Skin of body (tissue), 2 donors: Measurements from ENCODE around the gene EXOC3. TPM values are rescaled to one million over a fixed set of nuclear protein-coding genes. Genes with fewer than 3 reads are reported as not detected.
"Not testable (repeated sequence)": the region's sequence is repeated elsewhere in the genome, so short reads cannot be mapped to it uniquely, and the experiment has no call there.

Source experiments
- DNase-seq: peaks from one replicate; lab custom pipeline; 2025; lab: John Stamatoyannopoulos, UW
- total RNA-seq: library from RNA; depleted of rRNA; stranded (reverse); fragments of >200 nt; gene quantifications from one replicate; pipeline ENCODE4 v1.2.3, GENCODE V29; 2014

EXOC3 gene
- total RNA-seq, 1 donor from 2014 or later = 32.8 TPM

DNA sequence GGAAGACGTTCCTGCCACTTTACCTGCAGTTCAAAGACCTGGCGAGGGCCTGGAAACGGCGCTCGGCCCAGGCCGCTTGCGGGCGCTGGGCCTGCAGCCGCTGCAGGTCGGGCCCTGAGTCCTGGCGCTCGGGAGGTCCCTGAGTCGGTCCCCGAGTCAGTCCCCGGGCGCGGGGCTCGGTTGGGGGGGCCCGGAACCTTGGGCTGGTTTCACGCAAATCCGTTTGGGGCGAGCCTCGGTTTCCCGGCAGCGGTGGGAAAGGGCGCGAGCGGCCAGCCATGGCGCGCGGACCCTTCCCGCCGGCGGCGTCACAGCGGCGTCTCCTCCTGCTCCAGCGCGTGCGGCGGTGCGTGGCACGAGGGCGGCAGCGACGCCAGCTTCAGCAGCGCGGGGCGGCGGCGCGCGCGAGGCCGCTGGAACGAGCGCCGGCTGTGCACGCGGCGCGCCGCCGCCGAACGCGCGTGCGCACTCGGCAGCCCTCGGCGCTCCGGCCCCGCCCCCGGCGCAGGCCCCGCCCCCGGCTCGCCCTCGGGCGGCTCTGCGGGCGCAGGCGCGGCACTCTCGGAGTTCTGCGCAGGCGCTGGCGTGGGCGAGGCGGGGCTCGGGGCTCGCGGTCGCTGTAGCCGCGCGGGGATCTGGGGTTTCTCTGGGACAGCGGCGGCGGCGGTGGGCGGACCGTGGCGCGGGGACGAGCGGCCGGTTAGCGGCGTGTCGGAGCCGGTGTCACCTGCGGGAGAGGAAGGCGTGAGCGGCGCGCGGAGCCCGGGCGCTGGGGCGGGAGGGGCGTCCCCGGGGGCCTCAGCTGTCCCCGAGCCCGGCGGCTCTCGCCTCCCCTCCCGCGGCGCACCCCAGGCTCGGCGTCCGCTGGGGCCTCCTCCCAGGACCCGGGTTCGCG is 29.9 kb downstream of the EXOC3 start:
- peak; percentile 75 for DNase-seq

DNA sequence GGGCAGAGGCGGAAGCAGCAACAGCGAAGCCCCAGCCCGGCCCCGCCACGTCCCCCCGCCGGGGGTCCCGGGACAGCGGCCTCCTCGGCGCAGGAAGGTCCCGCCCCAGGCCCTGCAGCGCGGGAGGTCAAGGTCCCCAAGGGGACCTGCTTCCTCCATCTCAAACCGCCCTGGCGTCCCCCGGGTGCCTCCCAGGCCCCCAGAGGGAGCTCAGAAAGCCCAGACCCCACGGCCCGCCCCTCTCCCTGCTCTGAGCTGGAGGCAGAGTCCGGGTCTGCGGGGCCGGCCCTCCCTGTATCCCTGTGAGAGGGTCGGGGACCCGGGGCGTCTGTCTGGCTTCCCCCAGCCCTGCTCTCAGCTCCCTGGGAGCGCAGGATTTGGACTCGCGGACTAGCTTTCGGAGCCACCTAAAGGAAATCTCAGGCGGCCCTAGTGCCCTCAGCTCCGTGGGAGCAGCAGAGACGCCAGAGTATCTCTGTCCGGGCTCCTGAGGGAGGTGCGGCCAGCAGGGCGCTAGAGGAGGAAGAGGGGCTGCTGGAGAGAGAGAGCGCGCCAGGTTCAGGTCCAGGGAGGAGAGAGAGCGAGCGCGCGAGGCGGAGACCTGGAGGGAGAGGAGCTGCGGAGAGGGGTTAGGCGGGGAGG is 30.7 kb downstream of the EXOC3 start:
- no peak for DNase-seq

- not testable (repeated sequence) for DNase-seq
Observed at GRCh38 chr5:474232-474839, 31.4 kb downstream of the EXOC3 start.

- DNase-seq = no peak
Observed at GRCh38 chr5:474840-475661, 32.1 kb downstream of the EXOC3 start.

- no peak for DNase-seq
Observed at GRCh38 chr5:475704-476101, 32.7 kb downstream of the EXOC3 start.

- no peak for DNase-seq
Observed at GRCh38 chr5:476102-476813, 33.3 kb downstream of the EXOC3 start.

GRCh38 chr5:476814-477175 is 33.8 kb downstream of the EXOC3 start:
- no peak for DNase-seq

DNA sequence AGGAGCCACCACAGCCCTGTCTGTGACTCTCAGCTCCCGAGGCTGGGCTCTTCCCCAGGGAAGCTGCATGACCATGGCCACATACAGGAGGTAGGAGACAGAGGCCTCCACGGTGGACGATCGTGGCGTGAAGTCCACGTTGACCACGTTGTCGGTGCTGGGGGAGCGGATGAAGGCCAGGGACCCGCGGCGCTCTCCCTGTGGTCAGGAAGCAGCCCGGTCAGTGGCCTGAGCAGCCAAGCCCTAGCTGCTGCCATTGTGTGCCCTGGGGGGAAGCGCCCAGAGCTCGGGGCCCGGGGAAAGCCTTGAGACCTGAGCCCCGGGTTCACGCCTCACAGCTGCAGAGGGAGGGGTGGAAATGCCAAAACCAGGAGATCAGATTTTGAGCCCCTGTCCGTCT is 34.3 kb downstream of the EXOC3 start:
- no peak for DNase-seq

DNA sequence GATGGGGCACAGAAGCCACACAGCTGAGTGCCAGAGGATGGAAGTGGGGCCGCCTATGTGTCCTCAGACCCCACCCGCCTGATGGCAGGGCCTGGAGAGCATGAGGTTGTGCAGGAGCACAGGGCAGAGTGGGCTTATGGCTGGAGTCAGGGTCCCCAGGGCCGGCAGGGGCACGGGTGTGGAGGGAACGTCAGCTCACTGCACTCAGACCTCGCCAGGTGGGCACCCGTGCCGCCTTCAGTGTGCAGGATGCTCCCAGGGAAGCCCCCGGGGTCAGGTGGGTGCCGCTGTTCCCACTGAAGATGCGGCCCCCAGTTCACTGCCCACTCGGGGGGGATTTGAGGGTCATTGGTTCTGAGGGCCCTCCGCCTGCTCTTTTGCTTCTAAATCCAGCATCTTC is 34.9 kb downstream of the EXOC3 start:
- no peak for DNase-seq

- DNase-seq = no peak
Observed at GRCh38 chr5:478369-478981, 35.5 kb downstream of the EXOC3 start.

- DNase-seq = no peak
Observed at GRCh38 chr5:478982-479535, 36.1 kb downstream of the EXOC3 start.

GRCh38 chr5:479566-480319 is 36.8 kb downstream of the EXOC3 start:
- DNase-seq = no peak

DNA sequence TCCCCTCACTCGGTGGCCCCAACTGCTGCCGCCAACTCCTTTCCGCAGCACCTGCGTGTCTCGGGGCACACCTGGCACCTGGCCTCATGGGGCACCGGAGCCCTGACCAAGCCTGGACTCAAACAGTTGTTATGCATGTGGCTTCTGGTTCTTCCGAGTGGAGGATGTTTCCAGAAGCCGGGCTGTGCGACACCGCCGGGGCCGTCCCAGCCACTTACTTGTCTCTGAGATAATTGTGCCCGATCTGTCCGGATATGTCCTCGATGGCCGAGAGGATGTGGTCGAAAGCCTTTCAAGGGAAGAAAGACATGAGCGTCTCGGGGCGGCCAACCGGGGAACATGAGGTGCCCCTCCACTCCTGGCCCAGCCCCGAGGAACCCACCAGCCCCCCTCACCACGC is 38.4 kb downstream of the EXOC3 start:
- DNase-seq = no peak

GRCh38 chr5:482021-482420 is 39.0 kb downstream of the EXOC3 start:
- DNase-seq = no peak

- DNase-seq = no peak
Observed at GRCh38 chr5:482506-482905, 39.5 kb downstream of the EXOC3 start.

GRCh38 chr5:483011-483410 is 40.0 kb downstream of the EXOC3 start:
- DNase-seq = no peak

GRCh38 chr5:483434-484140 is 40.6 kb downstream of the EXOC3 start:
- no peak for DNase-seq

GRCh38 chr5:484556-484955 is 41.6 kb downstream of the EXOC3 start:
- DNase-seq = no peak
